K562 (cell line): Measurements from ENCODE around the gene NMRK2. TPM values are rescaled to one million over a fixed set of nuclear protein-coding genes. Genes with fewer than 3 reads are reported as not detected.

ENCODE experiments used
- ATAC-seq: fragments of 200-7000 bp; cut with Tn5 transposase; 3 replicates; pipeline ENCODE4 v1.9.1; 2020; ENCODE audit warnings: moderate library complexity
- BruUV-seq: library from RNA; stranded (reverse); fragments of 400-500 nt; replicated peaks from 2 replicates; lab custom pipeline; 2021; lab: Mats Ljungman, UMichigan
- CTCF ChIA-PET: fragments of 300-600 bp; formaldehyde crosslinking; extraction: SDS; loops from one replicate; lab custom pipeline; 2021; ENCODE audit warnings: low intra/inter-chr PET ratio; lab: Yijun Ruan, JAX
- POLR2A ChIA-PET: fragments of 300-600, 350-650 bp; sonication (Branson Sonifier 250); formaldehyde crosslinking; extraction: SDS; loops from one replicate; lab custom pipeline; 2021; ENCODE audit warnings: antibody characterized with exemption, inconsistent platforms; lab: Yijun Ruan, JAX
- DNase-seq, 4 experiments: peaks; one replicate each; pipeline versions ENCODE4 v3.0.0 to v3.0.0-alpha.2; 2011 to 2018; ENCODE audit warnings: low spot score in 3 of 4, mixed read lengths in 3 of 4; ENCODE audit errors: extremely low read depth in 1 of 4
- FAIRE-seq: peaks from 2 replicates; lab custom pipeline; 2011; peaks lifted over from hg19 to GRCh38; lab: Jason Lieb, UNC
- H2AFZ ChIP-seq: 2 replicates; pipeline ENCODE4 v1.6.0; 2011; ENCODE audit warnings: low read depth, low read length, control low read depth, inconsistent platforms
- H3K27ac ChIP-seq: fragments of 200-600 bp; 3 replicates; pipeline ENCODE4 v1.8.0; 2011; ENCODE audit warnings: low read depth, mild to moderate bottlenecking, control low read depth, inconsistent platforms, low read length, moderate library complexity, mixed read lengths; ENCODE audit errors: extremely low read depth
- H3K27me3 ChIP-seq, 2 experiments: fragments of 300-600 bp in 1 of 2; 2 replicates in 1 of 2; 3 replicates in 1 of 2; pipeline versions ENCODE4 v1.6.0 to v1.8.0; 2011; ENCODE audit warnings: inconsistent platforms in 2 of 2, low read length in 2 of 2, mild to moderate bottlenecking in 1 of 2, mixed read lengths in 1 of 2, moderate library complexity in 1 of 2; ENCODE audit not compliant: control insufficient read depth in 2 of 2, insufficient read depth in 2 of 2
- H3K36me3 ChIP-seq: fragments of 300-600 bp; 3 replicates; pipeline ENCODE4 v1.8.0; 2011; ENCODE audit warnings: mild to moderate bottlenecking, low read length, inconsistent platforms; ENCODE audit not compliant: control insufficient read depth, insufficient read depth
- H3K4me1 ChIP-seq, 2 experiments: fragments of 200-600 bp in 1 of 2; replicated peaks in 1 of 2; 2 replicates in 1 of 2; 3 replicates in 1 of 2; pipeline versions ENCODE4 v1.5.1 to v1.8.0; 2011; ENCODE audit warnings: inconsistent platforms in 2 of 2, low read length in 2 of 2, mild to moderate bottlenecking in 1 of 2, mixed read lengths in 1 of 2, moderate library complexity in 1 of 2; ENCODE audit not compliant: control insufficient read depth in 2 of 2, insufficient read depth in 2 of 2
- H3K4me2 ChIP-seq: 2 replicates; pipeline ENCODE4 v1.6.1; 2011; ENCODE audit warnings: low read length, control low read depth, inconsistent platforms, mixed read lengths; ENCODE audit not compliant: insufficient read depth
- H3K4me3 ChIP-seq: fragments of 200-600 bp; sonication (generic), shearing (Covaris generic); 2 replicates; pipeline ENCODE4 v1.5.1; 2016; ENCODE audit warnings: control low read depth, inconsistent platforms
- H3K79me2 ChIP-seq: fragments of 200-600 bp; 3 replicates; pipeline ENCODE4 v1.8.0; 2011; ENCODE audit warnings: low read length, inconsistent platforms; ENCODE audit not compliant: control insufficient read depth, insufficient read depth
- H3K9ac ChIP-seq, 2 experiments: 2 replicates each; pipeline versions ENCODE4 v1.6.0 to v1.6.1; 2011; ENCODE audit warnings: low read depth in 2 of 2, low read length in 2 of 2, control low read depth in 1 of 2, inconsistent platforms in 1 of 2, mild to moderate bottlenecking in 1 of 2, mixed read lengths in 1 of 2; ENCODE audit not compliant: insufficient read depth in 1 of 2
- H3K9me1 ChIP-seq: one replicate; pipeline ENCODE4 v1.6.0; 2011; ENCODE audit warnings: inconsistent platforms, mild to moderate bottlenecking, low read length, moderate library complexity; ENCODE audit not compliant: control insufficient read depth, insufficient read depth
- H3K9me3 ChIP-seq: replicated peaks from 2 replicates; pipeline ENCODE4 v1.5.1; 2011; ENCODE audit warnings: low read depth, low read length, inconsistent platforms; ENCODE audit not compliant: control insufficient read depth, insufficient read depth
- H4K20me1 ChIP-seq: replicated peaks from 2 replicates; pipeline ENCODE4 v1.6.1; 2011; ENCODE audit warnings: low read length, inconsistent platforms, mixed read lengths; ENCODE audit not compliant: control insufficient read depth, insufficient read depth
- BCOR ChIP-seq: fragments of 450-650 bp; IDR thresholded peaks from 2 replicates; pipeline ENCODE4 v1.6.1; 2016
- CCNT2 ChIP-seq: IDR thresholded peaks from 2 replicates; pipeline ENCODE4 v1.6.1; 2011; ENCODE audit warnings: borderline replicate concordance, low read depth, mild to moderate bottlenecking, moderate library complexity, mixed read lengths, low read length; ENCODE audit not compliant: insufficient read length; ENCODE audit errors: extremely low read depth
- HDAC1 ChIP-seq, 2 experiments: fragments of 450-650 bp; IDR thresholded peaks; 2 replicates each; pipeline ENCODE4 v1.6.1; 2016 to 2017; ENCODE audit warnings: inconsistent platforms in 1 of 2, mild to moderate bottlenecking in 1 of 2, moderate library complexity in 1 of 2
- KLF16 ChIP-seq: IDR thresholded peaks from 2 replicates; pipeline ENCODE4 v1.6.1; 2016; ENCODE audit warnings: antibody characterized with exemption
- PHF21A ChIP-seq: fragments of 450-650 bp; IDR thresholded peaks from 2 replicates; pipeline ENCODE4 v1.6.1; 2017; ENCODE audit warnings: low read depth, borderline replicate concordance
- POLR2A ChIP-seq: fragments of 450-650 bp; conservative IDR thresholded peaks from 2 replicates; pipeline ENCODE4 v1.6.1; 2016
- POLR2B ChIP-seq: fragments of 450-650 bp; IDR thresholded peaks from 2 replicates; pipeline ENCODE4 v1.6.1; 2018; ENCODE audit warnings: low read depth; ENCODE audit not compliant: partially characterized antibody
- POLR2G ChIP-seq: fragments of 200-400 bp; formaldehyde crosslinking; IDR thresholded peaks from 2 replicates; pipeline ENCODE4 v1.6.1; 2017; ENCODE audit warnings: low read depth, mild to moderate bottlenecking, antibody characterized with exemption, low read length, moderate library complexity
- RBFOX2 ChIP-seq: fragments of 200-400 bp; formaldehyde crosslinking; IDR thresholded peaks from 2 replicates; pipeline ENCODE4 v1.6.1; 2017; ENCODE audit warnings: low read depth, mild to moderate bottlenecking, low read length, moderate library complexity
- RBM22 ChIP-seq: fragments of 200-400 bp; formaldehyde crosslinking; IDR thresholded peaks from 2 replicates; pipeline ENCODE4 v1.6.1; 2018; ENCODE audit warnings: low read length, low read depth; ENCODE audit not compliant: poor library complexity, severe bottlenecking
- SRSF9 ChIP-seq: fragments of 200-400 bp; formaldehyde crosslinking; IDR thresholded peaks from 2 replicates; pipeline ENCODE4 v1.6.1; 2017; ENCODE audit warnings: low read depth, low read length, borderline replicate concordance
- SUPT5H ChIP-seq: fragments of 450-650 bp; IDR thresholded peaks from 2 replicates; pipeline ENCODE4 v1.6.1; 2016
- USF1 ChIP-seq: sonication (generic); formaldehyde crosslinking; IDR thresholded peaks from 2 replicates; pipeline ENCODE4 v1.9.0; 2022; ENCODE audit warnings: mild to moderate bottlenecking, missing genetic modification reagents
- ZBTB33 ChIP-seq: sonication (generic); formaldehyde crosslinking; IDR thresholded peaks from 2 replicates; pipeline ENCODE4 v1.8.1; 2023; ENCODE audit warnings: mild to moderate bottlenecking, missing genetic modification reagents
- ZNF12 ChIP-seq: sonication (generic); formaldehyde crosslinking; IDR thresholded peaks from 2 replicates; pipeline ENCODE4 v1.4.0; 2020; ENCODE audit warnings: mild to moderate bottlenecking, missing genetic modification reagents
- WGBS: fragments of 100-300 bp; shearing (Covaris generic); methylation state at CpG from one replicate; pipeline ENCODE4 v1.1.6; 2016; ENCODE audit warnings: low coverage, mixed read lengths; ENCODE audit not compliant: insufficient coverage; ENCODE audit errors: missing lambda C conversion rate; 5-methylcytosine and 5-hydroxymethylcytosine counted together
- in situ Hi-C: fragments of 300-500 bp; cut with MboI; formaldehyde crosslinking; loops from 4 replicates; pipeline ENCODE4 v1.15.0; 2018; ENCODE audit warnings: inconsistent platforms, mixed read lengths
- intact Hi-C: fragments of 100-400 bp; cut with micrococcal nuclease; formaldehyde crosslinking; loops from 2 replicates; pipeline ENCODE4 v1.14.2; 2022
- polyA plus RNA-seq, 8 experiments: library from polyadenylated mRNA; depleted of rRNA in 4 of 8; stranded (reverse) in 5 of 8; unstranded in 3 of 8; fragments of >200 nt; fragmentation: Nextera tagmentation in 2 of 8; fragmentation: Illumina TruSeq in 1 of 8; extraction: Ambion mirVana in 2 of 8; extraction: Trizol in 1 of 8; gene quantifications; 2 replicates each; pipeline versions ENCODE4 v1.2.1 to v1.2.3, GENCODE V29; 2011 to 2014; ENCODE audit warnings: inconsistent platforms in 1 of 8, missing spikeins in 1 of 8
- total RNA-seq, 7 experiments: library from RNA; depleted of rRNA in 6 of 7; stranded (reverse); fragments of >200 nt in 6 of 7; fragmentation: Illumina TruSeq in 2 of 7; extraction: Trizol in 2 of 7; gene quantifications; 2 replicates each; pipeline versions ENCODE4 v1.2.1 to v1.2.3, GENCODE V29; 2011 to 2021; ENCODE audit warnings: low replicate concordance in 1 of 7
- TF ChIP-seq, protein P1 (sequence below): IDR thresholded peaks from 2 replicates; pipeline ENCODE4 v1.6.1; 2014; ENCODE audit warnings: antibody characterized with exemption
- TF ChIP-seq, protein P2 (sequence below): fragments of 250-450 bp; sonication (Bioruptor Pico); IDR thresholded peaks from 2 replicates; pipeline ENCODE4 v1.9.0; 2021; ENCODE audit warnings: mild to moderate bottlenecking
- TF ChIP-seq, protein P3 (sequence below): fragments of 450-650 bp; formaldehyde crosslinking; IDR thresholded peaks from 2 replicates; pipeline ENCODE4 v1.4.0; 2020; ENCODE audit warnings: mild to moderate bottlenecking, mixed read lengths

Gene NMRK2
- total and polyA plus RNA-seq, 9 of the 15 experiments (the other 6 are each of a cell fraction or from before 2014, with no cell fraction given): not detected

- Histone ChIP-seq H3K9me1 (peaks cover 35% of the 10 kb centered on the region), H3K79me2 (peaks cover 71% of the 10 kb centered on the region), H3K9me3 (no peaks in the 10 kb centered on the region), H3K4me1 (peaks cover 13 to 73% of the 10 kb centered on the region in 2 experiments; a peak in 4 of 5 replicates), H3K27ac (no peak overlapping the region), H3K27me3 (no peaks in the 10 kb centered on the region), H3K9ac (peak overlapping the region in 1 of 2 experiments; percentile 57; a peak in 1 of 4 replicates), H3K36me3 (peaks cover 93% of the 10 kb centered on the region), H3K4me3 (no peak overlapping the region), H3K4me2 (no peak overlapping the region), H4K20me1 (peaks cover 83% of the 10 kb centered on the region), H2AFZ (no peak overlapping the region)
- DNase-seq: peak in 2 of 4 experiments; percentile 10 to 14
- FAIRE-seq: no peak
- ATAC-seq: no peak
- CTCF ChIA-PET: no interaction called here
- in situ Hi-C loops (no loop called here), intact Hi-C loops (no loop called here)
- BruUV-seq: no TSS peak
- WGBS: 100% methylated on average over 6 of the region's 18 CpGs
- POLR2A ChIA-PET: interaction anchor here (0.7 to 9.7 kb wide), 5 partner anchors 8 to 536 kb away, joined by 3 to 215 read pairs (median 4); partner anchors contain the start of gene DAPK3
- TF ChIP-seq BCOR: no peak
- peak; percentile 25 for TF ChIP-seq RBM22
- TF ChIP-seq, protein P1, sequence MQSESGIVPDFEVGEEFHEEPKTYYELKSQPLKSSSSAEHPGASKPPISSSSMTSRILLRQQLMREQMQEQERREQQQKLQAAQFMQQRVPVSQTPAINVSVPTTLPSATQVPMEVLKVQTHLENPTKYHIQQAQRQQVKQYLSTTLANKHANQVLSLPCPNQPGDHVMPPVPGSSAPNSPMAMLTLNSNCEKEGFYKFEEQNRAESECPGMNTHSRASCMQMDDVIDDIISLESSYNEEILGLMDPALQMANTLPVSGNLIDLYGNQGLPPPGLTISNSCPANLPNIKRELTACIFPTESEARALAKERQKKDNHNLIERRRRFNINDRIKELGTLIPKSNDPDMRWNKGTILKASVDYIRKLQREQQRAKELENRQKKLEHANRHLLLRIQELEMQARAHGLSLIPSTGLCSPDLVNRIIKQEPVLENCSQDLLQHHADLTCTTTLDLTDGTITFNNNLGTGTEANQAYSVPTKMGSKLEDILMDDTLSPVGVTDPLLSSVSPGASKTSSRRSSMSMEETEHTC: no peak
- no peak for TF ChIP-seq ZNF12 (CRISPR knock-in tag)
- TF ChIP-seq CCNT2: peak; percentile 2
- TF ChIP-seq, protein P2, sequence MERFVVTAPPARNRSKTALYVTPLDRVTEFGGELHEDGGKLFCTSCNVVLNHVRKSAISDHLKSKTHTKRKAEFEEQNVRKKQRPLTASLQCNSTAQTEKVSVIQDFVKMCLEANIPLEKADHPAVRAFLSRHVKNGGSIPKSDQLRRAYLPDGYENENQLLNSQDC (CRISPR knock-in tag): 0 out of 2 replicates have a peak, but pooled peaks have one; percentile 22
- TF ChIP-seq POLR2G: peak; percentile 34; the same call in 1 of the 2 replicates
- TF ChIP-seq, protein P3, sequence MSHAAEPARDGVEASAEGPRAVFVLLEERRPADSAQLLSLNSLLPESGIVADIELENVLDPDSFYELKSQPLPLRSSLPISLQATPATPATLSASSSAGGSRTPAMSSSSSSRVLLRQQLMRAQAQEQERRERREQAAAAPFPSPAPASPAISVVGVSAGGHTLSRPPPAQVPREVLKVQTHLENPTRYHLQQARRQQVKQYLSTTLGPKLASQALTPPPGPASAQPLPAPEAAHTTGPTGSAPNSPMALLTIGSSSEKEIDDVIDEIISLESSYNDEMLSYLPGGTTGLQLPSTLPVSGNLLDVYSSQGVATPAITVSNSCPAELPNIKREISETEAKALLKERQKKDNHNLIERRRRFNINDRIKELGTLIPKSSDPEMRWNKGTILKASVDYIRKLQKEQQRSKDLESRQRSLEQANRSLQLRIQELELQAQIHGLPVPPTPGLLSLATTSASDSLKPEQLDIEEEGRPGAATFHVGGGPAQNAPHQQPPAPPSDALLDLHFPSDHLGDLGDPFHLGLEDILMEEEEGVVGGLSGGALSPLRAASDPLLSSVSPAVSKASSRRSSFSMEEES (CRISPR knock-in tag): no peak
- TF ChIP-seq USF1: no peak
- no peak for TF ChIP-seq HDAC1 (IDR thresholded peaks at IDR 0.05)
- no peak for TF ChIP-seq KLF16
- TF ChIP-seq RBFOX2: peak; percentile 44; the same call in 1 of the 2 replicates
- TF ChIP-seq SRSF9: no peak
- no peak for TF ChIP-seq POLR2B
- peak; percentile 46; the same call in 1 of the 2 replicates for TF ChIP-seq SUPT5H
- TF ChIP-seq POLR2A: peak; percentile 47
- peak; percentile 76 for TF ChIP-seq ZBTB33 (CRISPR knock-in tag)
- no peak for TF ChIP-seq PHF21A
These were observed 46.4 kb downstream of the NMRK2 start for GRCh38 chr19:3979289-3979673.
